A549 treated with DMSO at 1 μM for 4 hours (cell line): Measurements from ENCODE around the gene KBTBD7. TPM values are rescaled to one million over a fixed set of nuclear protein-coding genes. Genes with fewer than 3 reads are reported as not detected.

Experiments used
- total RNA-seq: library from RNA; stranded (reverse); fragments of 200-300 nt; extraction: Qiagen RNA extraction; gene quantifications from 5 replicates; pipeline ENCODE4 v1.2.3, GENCODE V29; 2022; ENCODE audit warnings: low read depth

Gene KBTBD7
- 2.3 to 3.3 TPM (median 2.9 TPM) in 5 replicates for total RNA-seq

GRCh38 chr13:41193919-41194824 is at the start of gene KBTBD7:
TSS of gene KBTBD7 (minus strand) at chr13:41194569. CDS start at chr13:41194257, 312 bp downstream.

Other genes with a start within 250 kb of the KBTBD7 start
- 24.1 to 32.3 TPM (median 28.4 TPM) in 5 replicates for gene ELF1, start 175.3 kb downstream of the KBTBD7 start, total RNA-seq
- 7.3 to 8.1 TPM (median 7.3 TPM) in 5 replicates for gene WBP4, start 133.1 kb downstream of the KBTBD7 start, total RNA-seq
- gene KBTBD6, start 61.8 kb downstream of the KBTBD7 start, total RNA-seq = 5.2 to 7.1 TPM (median 6.0 TPM) in 5 replicates
- 5.3 to 8.0 TPM (median 6.1 TPM) in 5 replicates for gene MTRF1, start 69.0 kb upstream of the KBTBD7 start, total RNA-seq
- 9.2 to 11.9 TPM (median 10.7 TPM) in 5 replicates for gene NAA16, start 116.7 kb upstream of the KBTBD7 start, total RNA-seq